ENCODE data around the gene IFI27L1. TPM values are rescaled to one million over a fixed set of nuclear protein-coding genes. Genes with fewer than 3 reads are reported as not detected.

The IFI27L1 gene
- polyA plus RNA-seq, 3 donors = 2.1 to 3.1 (median 2.2) TPM

DNA sequence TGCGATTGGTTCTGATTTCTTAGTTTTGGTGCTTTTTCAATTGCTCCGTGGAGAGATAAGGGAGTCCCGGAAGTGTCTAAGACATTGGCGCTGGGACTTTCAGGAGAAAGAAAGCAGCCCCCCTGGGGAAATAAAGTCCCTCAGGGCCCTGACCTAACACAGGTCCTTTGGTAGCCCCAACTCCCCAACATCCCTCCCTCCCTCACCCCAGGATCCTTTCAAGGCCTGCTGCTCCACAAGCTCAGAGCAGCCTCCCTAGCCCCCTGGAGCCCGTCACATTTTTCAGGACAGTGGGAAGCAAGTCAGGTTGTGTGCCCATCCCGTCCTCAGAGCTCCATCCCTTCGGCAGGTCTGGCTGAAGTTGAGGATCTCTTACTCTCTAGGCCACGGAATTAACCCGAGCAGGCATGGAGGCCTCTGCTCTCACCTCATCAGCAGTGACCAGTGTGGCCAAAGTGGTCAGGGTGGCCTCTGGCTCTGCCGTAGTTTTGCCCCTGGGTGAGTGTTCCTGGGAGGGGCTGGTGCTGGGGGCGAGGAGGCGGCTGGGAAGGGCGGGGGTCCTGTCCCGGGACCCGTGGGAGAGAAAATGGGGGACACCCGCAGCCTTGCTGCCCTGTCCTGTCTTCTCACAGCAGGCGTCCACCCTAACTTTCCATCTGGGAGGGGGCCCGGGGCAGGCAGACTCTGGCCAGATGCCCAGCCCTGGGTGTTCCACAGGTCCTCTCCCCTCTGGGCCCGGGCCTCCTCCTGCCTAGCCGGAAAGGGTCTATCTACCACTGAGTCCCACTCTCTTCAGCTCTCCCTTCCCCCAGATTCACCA is 30.4 kb downstream of the IFI27L1 start:
- H3K9me3 ChIP-seq (replicated peaks in 1 of 2; ENCODE audit: control insufficient read depth in 1 of 2, insufficient read depth in 1 of 2, low read length in 2 of 2) = no peaks in the 10 kb centered on the region
- Mint-ChIP-seq H3K4me3 (no peak overlapping the region), H3K36me3 (peaks cover 0 to 1% of the 10 kb centered on the region in 2 donors), H3K9me3 (peaks cover 0 to 5% (median 0%) of the 10 kb centered on the region in 7 donors), H3K27me3 (ENCODE audit: low read depth in 3 of 3) (peaks cover 5 to 16% (median 11%) of the 10 kb centered on the region in 3 donors), H3K4me1 (peaks cover 15% of the 10 kb centered on the region), H3K27ac (no peak overlapping the region)
- H3K4me3 ChIP-seq (replicated peaks in 1 of 3; ENCODE audit: low read depth in 2 of 3, low read length in 3 of 3) = no peak overlapping the region
- no peaks in the 10 kb centered on the region for H3K79me2 ChIP-seq (ENCODE audit: insufficient read depth, low read length)
- peaks cover 10% of the 10 kb centered on the region in 2 donors for H3K4me1 ChIP-seq (ENCODE audit: control insufficient read depth in 1 of 2, insufficient read depth in 2 of 2, low read length in 2 of 2)
- H3K27ac ChIP-seq (ENCODE audit: low read depth in 1 of 2, low read length in 2 of 2) = no peak overlapping the region
- TF ChIP-seq, protein P1, sequence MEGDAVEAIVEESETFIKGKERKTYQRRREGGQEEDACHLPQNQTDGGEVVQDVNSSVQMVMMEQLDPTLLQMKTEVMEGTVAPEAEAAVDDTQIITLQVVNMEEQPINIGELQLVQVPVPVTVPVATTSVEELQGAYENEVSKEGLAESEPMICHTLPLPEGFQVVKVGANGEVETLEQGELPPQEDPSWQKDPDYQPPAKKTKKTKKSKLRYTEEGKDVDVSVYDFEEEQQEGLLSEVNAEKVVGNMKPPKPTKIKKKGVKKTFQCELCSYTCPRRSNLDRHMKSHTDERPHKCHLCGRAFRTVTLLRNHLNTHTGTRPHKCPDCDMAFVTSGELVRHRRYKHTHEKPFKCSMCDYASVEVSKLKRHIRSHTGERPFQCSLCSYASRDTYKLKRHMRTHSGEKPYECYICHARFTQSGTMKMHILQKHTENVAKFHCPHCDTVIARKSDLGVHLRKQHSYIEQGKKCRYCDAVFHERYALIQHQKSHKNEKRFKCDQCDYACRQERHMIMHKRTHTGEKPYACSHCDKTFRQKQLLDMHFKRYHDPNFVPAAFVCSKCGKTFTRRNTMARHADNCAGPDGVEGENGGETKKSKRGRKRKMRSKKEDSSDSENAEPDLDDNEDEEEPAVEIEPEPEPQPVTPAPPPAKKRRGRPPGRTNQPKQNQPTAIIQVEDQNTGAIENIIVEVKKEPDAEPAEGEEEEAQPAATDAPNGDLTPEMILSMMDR (IDR thresholded peaks at IDR 0.05) = no peak
- DNase-seq = no peak
- H3K36me3 ChIP-seq (replicated peaks in 1 of 2; ENCODE audit: control insufficient read depth in 1 of 2, insufficient read depth in 2 of 2, low read length in 2 of 2) = no peaks in the 10 kb centered on the region
- no peak overlapping the region for H2AFZ ChIP-seq (ENCODE audit: insufficient read depth, low read depth, low read length, poor library complexity, severe bottlenecking)
- H4K20me1 ChIP-seq (ENCODE audit: insufficient read depth, low read length) = no peaks in the 10 kb centered on the region
- H3K27me3 ChIP-seq (ENCODE audit: control insufficient read depth in 2 of 2, insufficient read depth in 2 of 2, low read length in 2 of 2) = no peaks in the 10 kb centered on the region
- WGBS (ENCODE audit: insufficient coverage) = 97% methylated on average over 17 of the region's 20 CpGs
- intact Hi-C loops (cut with micrococcal nuclease) = no loop called here
- no peak overlapping the region for H3K9ac ChIP-seq (ENCODE audit: insufficient read depth, low read length, poor library complexity, severe bottlenecking)
- no peak overlapping the region for H3K4me2 ChIP-seq (replicated peaks; ENCODE audit: extremely low read depth, low read length, poor library complexity, severe bottlenecking)

GRCh38 chr14:94112513-94113063 is 31.5 kb downstream of the IFI27L1 start:
- H3K4me2 ChIP-seq (replicated peaks; ENCODE audit: extremely low read depth, low read length, poor library complexity, severe bottlenecking) = no peak overlapping the region
- no peaks in the 10 kb centered on the region for H3K9me3 ChIP-seq (replicated peaks in 1 of 2; ENCODE audit: control insufficient read depth in 1 of 2, insufficient read depth in 1 of 2, low read length in 2 of 2)
- WGBS (ENCODE audit: insufficient coverage) = 76% methylated on average over 4 of the region's 6 CpGs
- no peak overlapping the region for H3K4me3 ChIP-seq (replicated peaks in 1 of 3; ENCODE audit: low read depth in 2 of 3, low read length in 3 of 3)
- no peaks in the 10 kb centered on the region for H3K36me3 ChIP-seq (replicated peaks in 1 of 2; ENCODE audit: control insufficient read depth in 1 of 2, insufficient read depth in 2 of 2, low read length in 2 of 2)
- peaks cover 15% of the 10 kb centered on the region for H3K4me1 Mint-ChIP-seq
- no peak overlapping the region for H3K27ac ChIP-seq (ENCODE audit: low read depth in 1 of 2, low read length in 2 of 2)
- intact Hi-C loops (cut with micrococcal nuclease) = no loop called here
- peaks cover 0 to 1% of the 10 kb centered on the region in 2 donors for H3K36me3 Mint-ChIP-seq
- no peaks in the 10 kb centered on the region for H3K79me2 ChIP-seq (ENCODE audit: insufficient read depth, low read length)
- no peak overlapping the region for H2AFZ ChIP-seq (ENCODE audit: insufficient read depth, low read depth, low read length, poor library complexity, severe bottlenecking)
- no peak overlapping the region for H3K9ac ChIP-seq (ENCODE audit: insufficient read depth, low read length, poor library complexity, severe bottlenecking)
- DNase-seq = no peak
- no peak overlapping the region for H3K4me3 Mint-ChIP-seq
- H3K27me3 Mint-ChIP-seq (ENCODE audit: low read depth in 3 of 3) = peaks cover 5 to 19% (median 11%) of the 10 kb centered on the region in 3 donors
- H3K9me3 Mint-ChIP-seq = peaks cover 0 to 5% (median 0%) of the 10 kb centered on the region in 7 donors
- TF ChIP-seq, protein P1 (IDR thresholded peaks at IDR 0.05) = no peak
- no peaks in the 10 kb centered on the region for H4K20me1 ChIP-seq (ENCODE audit: insufficient read depth, low read length)
- peaks cover 10% of the 10 kb centered on the region in 2 donors for H3K4me1 ChIP-seq (ENCODE audit: control insufficient read depth in 1 of 2, insufficient read depth in 2 of 2, low read length in 2 of 2)
- H3K27ac Mint-ChIP-seq = peak overlapping the region in 1 of 7 donors; percentile 23
- H3K27me3 ChIP-seq (ENCODE audit: control insufficient read depth in 2 of 2, insufficient read depth in 2 of 2, low read length in 2 of 2) = no peaks in the 10 kb centered on the region

Measured in CD14-positive monocyte (primary cell).